CD4-positive, alpha-beta T cell treated with Interleukin-2 at 100 ng/mL for 4 hours (primary cell): ENCODE data around the gene UBQLN4.
A peak's percentile ranks its signal among the peaks of the same experiment; 100 is the strongest.

Source experiments
- DNase-seq: peaks from one replicate; pipeline ENCODE4 v3.0.0-alpha.2; 2020; ENCODE audit warnings: low spot score

Gene UBQLN4

DNA sequence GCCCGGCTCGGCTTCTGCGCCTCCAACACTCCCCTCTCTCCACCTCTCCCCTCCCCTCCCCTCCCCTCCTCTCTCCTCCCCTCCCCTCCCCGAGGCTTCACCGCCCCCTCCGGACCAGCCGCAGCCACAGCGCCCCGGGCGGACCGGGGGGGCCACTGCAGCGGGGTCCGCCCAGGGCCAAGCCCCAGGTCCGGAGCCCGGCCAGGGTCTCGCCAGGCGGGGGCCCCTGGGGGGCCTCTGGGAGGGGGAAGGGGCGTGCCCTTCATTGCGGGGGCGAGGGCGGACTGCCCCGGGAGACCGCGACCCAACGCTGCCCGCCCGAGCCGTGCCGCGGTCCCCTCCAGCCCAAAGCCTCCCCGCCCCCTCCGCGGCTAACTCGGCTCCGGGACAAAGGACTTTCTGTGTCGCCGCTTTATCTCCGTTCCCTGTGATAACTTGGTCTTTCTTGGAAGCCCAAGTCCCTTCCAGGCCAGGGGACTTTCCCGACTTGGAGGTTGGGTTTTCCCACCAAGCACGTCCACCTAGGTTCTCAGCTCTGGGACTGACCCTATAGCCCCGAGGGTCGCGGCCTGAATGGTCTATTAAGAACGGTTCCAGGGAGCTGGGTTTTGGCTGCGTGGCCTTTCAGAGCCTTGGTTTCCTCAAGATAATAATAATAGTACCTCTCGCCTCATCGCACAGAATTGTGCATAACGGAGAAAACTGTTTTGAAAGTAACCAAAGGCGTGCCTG, at the start of gene UBQLN4:
TSS of gene UBQLN4 (minus strand) at position 31 of the 732 bp plus-strand sequence. CDS start 97 bp downstream, outside the sequence.
- peak; percentile 88 for DNase-seq

DNA sequence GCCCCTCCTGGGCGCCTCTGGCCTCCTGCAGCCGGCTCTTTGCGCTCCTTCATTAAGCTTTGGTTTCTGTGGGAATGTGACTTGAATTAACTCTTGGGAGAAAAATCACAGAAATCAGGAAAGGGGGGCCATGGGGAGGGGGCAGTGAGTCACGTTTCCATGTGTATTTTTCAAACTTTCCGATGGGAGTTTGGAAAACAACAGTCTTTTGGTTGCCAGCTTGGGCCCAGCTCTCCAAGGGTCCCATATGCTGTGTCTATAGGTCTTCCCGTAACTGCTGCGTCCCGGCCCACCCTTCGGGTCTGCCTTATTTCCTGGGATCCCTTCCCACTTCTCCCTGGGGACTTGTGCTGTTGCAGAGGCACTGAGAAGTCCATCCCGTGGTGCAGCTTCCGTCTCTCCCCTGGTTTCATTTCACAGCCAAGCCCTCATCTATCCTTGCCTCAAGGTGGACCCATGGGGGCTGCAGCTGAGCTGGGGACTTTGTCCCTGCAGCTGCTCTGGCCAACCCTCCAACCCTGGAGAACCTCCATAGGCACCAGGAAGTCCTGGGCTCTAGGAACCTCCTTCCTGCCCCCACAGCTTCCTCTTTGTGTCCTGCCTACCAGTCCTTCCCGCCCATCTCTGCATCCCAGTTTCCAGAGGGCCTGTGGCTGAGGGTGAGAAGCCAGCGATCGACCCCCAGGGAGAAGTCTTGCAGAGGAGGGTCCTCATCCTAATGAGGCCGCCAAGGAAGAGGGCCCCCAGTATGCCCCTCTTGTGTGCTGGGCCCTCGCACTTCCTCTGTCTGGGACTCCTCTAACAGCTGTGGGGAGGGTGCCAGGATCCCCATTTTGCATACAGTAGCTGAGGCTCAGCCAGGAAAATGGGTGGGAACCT, 49.3 kb upstream of the UBQLN4 start:
- no peak for DNase-seq

DNA sequence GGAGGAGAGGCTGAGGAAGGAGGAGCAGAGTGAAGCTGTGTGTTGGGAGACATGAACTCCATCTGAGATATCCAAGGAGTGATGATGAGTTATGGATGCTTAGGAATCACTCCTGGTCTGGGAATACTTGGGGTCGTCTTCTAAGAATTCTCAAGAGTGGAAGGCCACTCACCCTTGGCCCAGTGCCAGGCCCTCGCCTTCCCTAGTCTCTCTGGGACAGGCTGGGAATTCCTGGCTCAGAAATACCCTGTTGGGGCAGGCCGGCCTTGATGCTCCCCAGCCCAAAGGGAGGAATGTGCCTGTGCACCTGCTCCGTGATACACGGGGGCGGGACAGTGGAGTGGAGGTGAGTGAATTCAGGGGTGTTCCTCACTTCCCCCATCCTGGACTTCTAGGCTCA, 48.3 kb upstream of the UBQLN4 start:
- no peak for DNase-seq

DNA sequence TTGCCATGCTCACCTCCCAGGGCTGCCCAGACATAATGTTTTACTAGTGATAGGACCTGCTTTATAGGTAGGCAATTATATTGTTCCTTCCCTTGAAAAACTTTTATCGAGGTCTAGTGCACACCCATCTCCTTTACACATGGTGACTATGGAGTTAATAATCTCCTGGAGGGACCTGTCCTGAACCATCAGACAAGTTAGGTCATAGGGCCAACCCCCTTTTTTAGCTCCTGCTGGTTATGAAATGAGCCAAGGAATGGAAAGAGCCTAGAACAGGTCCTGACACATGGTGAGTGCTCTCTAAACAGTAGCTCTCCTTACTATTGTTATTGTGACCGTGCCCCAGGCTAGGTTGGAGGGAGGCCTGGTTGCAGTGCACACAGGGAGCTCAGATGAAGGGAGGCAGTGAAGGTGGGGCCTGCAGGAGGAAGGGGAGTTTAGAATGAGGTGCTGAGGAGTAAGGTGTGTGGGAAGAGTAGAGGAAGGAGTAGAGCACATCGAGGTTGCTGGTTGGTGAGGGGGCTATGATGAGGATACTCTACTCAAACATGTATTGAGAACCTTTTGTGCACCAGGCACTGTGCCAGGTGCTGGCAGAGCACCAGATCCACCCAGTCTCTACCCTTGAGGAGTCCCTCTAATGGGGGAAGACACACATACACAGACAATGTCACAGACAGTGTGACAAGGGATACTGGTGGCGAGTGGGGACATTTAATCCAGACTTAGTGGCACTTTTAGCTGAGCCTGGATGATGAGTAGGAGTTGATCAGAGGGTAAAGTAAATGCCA, 46.8 kb upstream of the UBQLN4 start:
- DNase-seq, result no peak

DNA sequence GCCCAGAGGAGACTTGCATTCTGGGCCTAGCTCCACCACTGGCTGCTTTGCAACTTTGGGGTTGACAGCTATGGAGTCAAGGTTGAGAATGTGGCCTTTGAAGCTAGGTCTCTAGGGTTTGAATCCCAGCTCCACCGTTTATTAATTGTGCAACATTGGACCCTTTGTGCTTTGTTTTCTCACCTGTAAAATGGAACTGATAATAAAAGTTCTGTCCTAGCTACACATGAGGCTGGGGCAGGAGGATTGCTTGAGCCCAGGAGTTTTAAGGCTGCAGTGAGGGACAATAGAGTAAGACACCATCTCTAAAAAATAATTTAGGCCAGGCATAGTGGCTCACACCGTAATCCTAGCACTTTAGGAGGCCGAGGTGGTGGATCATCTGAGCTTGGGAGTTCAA, 45.7 kb upstream of the UBQLN4 start:
- DNase-seq, result no peak

DNA sequence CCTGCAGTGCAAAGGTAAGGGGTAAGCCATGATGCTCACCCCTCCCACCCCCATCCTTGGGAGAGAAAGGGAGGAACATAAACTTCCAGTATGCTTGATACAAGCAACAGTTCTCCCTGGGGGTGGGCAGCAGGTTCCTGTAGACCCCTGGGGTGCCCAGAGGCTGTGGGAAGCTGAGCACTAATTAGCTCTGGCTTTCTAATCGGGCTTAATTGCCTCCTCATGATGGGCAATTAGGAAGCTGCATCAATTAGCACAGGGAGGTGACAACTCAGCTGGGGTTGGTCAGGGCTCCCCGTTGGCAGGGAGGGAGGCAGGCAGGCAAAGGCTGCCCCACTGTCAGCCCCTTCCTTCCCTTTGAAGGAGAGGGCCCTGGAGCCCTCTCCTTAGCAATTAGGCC, 45.2 kb upstream of the UBQLN4 start:
- no peak for DNase-seq

DNA sequence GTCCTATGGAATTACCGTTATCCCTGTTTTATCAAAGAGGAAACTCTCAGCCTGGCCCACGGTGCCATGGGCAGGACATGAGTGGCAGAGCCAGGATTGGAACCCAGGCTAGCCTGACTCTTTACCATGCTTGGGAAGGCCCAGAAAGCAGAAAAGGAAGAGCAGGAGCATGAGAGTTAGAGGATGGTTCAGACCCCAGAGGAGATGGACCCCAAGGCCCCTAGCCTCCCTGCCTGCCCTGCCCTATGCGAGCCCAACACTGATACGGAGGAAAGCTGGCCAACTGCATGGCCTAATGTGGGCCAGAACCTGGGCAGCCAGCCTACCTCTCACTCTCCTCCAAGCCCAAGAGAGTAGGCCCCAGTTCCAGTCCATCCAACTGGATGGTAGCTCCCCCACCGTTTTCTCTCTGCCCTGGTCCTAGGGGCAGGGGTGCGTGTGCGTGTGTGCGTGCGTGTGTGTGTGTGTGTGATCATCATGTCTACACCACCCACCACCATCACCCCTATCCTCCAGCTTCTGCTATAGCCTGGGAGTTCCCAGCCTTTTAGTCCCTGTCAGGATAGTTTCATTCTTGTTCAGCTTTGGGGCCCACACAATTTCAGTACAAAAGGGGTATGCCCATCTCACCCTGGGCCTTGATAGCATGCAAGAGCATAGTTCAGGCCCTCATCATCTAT, 44.0 kb upstream of the UBQLN4 start:
- DNase-seq, result no peak

DNA sequence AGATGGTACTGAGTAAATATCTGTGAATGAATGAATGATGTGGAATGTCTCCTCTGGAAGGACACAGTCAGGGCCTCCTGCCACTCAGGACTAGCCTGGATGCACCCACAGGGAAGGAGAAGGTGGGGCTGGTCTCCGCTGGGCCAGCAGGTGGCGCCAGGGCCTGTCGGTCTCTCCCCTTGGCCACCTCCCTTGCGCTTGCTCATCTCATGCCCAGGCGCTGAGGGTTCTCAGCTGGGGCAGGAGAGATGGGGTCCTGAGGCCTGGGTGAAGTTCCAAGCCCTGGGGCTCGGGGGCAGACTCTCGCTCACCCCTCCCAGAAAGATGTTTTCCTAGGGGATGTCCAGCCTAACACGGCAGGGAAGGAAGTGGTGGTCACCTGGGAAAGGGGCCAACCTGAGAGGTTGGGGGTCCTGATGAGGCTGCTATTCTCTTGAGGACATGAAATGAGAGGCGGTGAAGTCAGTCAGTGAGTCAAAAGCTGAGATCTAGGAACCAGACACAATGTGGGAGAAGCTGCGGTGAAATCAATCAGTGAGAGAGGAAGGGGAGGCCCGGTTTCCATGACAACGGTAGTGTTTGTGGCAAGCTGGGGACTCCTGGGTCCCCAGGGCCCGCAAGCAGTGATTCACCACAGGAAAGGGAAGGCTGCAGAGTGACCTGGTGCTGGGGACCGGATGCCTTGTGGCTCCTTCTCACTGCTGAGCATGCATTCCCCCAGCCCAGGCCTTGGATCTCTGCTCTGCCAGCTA, 43.2 kb upstream of the UBQLN4 start:
- peak; percentile 98 for DNase-seq

DNA sequence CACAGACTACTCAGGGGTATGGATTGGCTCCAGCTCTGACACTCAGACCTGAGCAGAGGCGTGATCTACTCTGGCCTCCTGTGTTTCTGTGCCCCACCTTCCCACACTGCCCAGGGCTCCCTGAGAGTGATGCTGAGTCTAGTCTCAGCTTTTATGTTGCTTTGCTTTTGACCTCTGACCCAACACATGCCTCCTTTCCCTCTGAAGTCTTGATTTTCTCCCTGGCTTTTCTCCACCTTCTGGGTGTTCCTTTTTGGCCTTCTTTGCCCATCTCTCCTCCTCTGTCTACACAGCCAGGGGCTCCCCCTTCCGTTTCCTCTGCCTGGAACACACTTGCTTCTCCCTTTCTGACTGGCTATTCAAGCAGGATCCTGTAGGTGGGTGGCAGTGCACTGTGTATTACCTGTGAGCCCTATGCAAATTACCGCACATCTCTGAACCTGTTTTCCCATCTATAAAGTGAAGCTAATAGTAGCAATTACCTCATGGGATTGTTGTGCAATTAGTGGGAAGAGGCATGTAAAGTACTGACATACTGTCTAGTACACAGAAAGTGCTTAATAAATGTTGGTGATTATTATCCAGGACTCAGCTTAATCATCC, 42.4 kb upstream of the UBQLN4 start:
- DNase-seq, result no peak

DNA sequence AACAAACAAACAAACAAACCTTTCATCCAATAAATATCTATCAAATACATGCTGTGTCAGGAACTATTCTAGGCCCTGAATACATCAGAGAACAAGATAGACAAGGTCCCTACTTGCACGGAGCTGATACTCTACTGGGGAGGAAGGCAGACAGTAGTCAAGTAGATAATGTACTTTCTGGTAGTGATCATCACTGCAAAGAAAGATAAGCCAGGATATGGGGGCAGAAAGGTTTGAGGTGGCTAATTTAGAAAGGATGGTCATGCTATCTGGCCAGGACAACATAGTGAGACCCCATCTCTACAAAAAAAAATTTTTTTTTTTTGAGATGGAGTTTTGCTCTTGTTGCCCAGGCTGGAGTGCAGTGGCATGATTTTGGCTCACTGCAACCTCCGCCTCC, 38.0 kb upstream of the UBQLN4 start:
- DNase-seq, result no peak

DNA sequence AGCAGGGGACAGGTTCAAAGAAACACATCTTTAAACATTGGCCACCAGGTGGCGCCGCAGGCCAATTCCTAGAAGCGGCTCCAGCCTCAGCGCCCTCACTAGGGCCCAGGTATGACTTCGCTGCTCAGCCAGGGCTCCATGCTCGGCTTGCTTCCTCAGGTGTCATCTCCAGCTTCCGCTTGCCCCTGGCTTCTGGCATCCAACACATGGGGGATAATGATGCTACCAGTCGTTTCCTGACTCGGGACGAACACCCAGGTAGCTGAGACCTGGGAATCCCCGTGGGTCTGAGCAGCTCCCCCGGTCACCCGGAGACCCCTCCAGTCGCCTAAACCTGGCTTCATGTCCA, 37.2 kb upstream of the UBQLN4 start:
- DNase-seq, result peak; percentile 91

DNA sequence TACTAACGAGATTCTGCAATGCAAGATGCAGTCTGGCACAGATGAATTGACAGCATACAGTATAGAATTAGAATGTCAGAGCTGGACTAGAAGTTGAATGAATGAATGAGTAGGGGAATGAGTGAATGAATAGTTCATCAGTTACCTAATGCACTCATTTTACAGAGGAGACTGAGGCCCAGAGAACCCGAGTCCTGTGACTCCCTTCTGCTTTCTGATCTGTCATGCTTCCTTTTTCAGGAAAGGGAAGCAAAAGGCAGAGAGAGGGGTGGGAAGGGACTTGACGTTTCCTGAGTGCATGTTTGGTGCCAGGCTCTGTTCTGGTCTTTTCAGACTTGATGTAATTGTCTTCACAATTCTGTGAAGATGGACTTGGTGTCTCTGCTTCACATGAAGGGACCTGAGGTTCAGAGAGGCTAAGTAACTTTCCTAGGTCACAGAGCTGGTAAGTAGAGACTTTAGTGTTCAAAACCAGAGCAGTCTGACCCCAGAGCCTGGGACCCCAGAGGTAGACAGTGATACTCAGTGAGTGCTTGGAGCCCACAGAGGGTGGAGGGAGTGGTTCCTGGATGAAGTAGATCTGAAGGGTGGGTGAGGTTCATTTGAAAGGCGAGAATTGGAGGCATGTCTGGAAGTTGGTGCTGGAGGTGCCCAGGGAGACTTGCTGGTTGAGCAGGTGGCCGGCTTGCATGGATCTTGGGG, 36.7 kb upstream of the UBQLN4 start:
- DNase-seq, result no peak

DNA sequence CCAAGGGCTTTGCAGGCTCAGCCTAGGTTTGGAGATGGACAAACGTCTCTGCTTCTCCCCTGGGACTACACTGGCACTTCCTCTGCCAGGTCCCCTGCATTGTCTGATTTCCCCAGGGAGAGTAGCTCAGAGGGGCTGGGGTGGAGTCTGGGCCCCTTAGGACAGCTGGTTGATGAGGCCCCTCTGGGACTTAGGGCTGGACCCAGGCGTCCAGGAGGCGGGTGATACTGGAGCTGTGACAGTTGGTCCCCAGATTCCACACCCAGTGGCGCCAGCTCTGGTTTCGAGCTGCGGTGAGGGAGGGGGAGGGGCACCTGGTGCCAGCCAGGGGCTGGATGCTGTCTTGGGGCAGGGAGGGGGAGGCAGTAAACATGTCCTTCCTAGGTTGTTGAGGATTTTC, 36.1 kb upstream of the UBQLN4 start:
- DNase-seq, result no peak

DNA sequence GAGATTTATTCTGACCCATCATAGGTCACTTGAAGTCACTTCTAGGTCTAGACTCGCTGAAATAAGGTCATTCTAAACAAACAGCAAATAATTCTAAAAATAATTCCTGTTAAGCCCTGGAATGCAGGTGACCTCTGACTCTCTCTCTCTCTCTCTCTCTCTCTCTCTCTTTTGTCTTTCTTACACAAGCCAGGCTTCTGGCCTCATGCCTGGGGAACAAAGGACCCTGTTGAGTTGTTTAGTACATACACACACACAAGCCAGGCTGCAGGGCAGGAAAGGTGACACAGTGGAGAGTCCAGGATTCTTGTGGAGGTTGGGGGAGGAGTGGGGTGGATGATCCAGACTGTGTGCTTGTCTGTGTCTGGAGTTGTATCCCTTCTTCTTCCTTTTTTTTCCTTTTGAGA, 32.7 kb upstream of the UBQLN4 start:
- no peak for DNase-seq

DNA sequence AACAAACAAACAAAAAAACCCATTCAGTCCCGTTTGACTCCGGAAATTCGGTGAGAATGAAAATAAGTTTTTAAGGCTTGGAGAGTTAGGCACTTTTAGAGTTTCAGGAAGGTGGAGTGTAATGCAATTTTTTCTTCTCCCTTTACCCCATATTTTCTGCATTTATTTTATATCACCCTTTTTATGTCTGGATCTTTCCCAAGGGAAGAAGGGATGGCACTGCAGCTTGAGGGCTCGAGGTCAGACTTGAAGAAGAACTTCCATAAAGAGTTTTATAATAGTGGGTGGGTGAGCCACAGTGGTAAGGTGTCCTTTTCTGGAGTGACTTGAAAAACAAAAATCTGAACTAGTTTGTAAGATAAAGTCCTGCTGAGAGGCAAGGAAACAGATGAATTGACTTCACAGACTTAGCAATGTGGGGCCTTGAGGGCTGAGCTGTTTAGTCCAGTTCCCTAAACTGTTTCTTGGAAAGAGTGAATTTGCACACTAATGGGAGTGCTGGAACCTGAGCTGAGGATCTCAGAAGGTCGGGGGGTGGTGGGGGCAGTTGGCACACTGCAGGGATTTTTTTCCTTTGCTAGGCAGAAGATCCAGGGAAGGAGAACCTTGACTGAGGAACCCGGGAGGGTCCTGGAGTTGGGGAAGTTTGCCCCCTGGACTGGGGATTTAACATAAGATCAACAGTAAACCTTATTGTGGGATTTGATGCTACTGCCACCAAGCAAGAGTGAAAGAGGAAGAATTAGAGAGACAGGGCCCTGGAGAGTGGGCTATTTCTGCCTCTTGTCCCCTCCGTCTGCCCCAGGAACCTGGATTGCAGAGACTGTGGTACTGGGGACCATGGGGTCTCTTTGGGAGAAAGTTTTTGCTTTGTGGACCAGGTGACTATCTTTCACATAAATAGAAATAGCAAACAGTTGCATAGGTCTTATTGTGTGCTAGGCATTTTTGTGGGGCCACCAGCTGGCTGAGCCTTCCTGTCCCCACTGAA, 30.5 kb upstream of the UBQLN4 start:
- no peak for DNase-seq

DNA sequence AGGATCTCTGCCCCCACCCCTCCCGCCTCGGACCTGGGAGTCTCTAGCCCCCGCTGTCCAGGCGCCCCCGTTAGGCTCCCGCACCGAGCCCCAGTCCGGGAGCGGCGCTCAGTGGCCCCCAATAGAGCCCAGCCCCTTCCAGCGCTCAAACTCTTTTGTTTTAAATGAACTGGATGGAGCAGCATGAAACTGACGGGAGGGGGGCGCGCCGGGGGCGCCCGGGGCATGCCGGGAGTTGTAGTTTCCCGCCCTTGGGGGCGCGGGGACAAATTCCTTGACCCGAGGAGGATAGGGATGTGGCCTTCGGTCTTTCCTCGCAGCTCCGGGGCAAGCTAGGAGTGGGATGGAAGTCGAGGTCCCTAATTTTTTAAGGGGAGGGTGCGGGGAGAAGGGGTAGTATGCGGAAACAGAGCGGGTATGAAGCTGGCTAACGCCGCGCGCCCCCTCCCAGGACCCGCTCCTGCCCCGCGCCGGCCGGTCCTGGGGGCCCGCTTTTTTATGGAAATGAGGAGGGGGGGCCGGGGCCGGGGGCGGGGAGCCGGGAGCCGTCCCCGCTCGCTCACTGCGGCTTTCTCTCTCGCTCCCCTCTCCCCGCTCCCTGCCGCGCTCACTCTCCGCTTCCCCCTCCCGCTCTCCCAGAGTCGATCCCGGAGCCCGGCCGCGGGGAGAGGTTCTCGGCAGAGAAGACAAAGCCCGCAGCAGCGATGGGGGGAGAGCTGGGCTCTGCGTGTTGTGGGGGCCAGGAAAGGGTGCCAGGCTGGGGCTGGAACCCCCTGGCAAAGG, 28.9 kb upstream of the UBQLN4 start, which contains the start of gene MEX3A:
TSS of gene MEX3A (minus strand) at position 157 of the 783 bp plus-strand sequence. CDS start 467 bp downstream, outside the sequence.
- peak; percentile 51 for DNase-seq

DNA sequence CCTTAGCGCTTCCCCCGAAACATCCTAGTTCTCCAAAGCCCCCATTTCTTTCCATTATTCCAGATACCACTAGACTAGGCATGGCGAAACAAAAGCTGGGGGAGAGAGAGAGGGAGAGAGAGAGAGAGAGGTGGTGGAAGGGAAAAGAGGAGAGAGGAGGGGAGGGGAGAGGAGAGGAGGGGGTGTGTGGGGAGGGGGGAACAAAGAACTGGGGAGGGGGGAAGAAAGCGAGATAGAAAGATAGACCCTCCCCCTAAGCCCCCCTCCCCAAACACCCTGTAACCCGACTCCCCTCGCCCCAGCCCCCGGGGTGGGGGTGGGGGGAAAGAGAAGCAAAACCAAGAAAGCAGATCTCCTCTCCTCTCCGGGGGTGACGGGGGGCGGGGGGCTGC, 28.3 kb upstream of the UBQLN4 start:
- DNase-seq, result no peak
